ENCODE results near the gene AGPAT3.

- TF ChIP-seq CTCF (conservative IDR thresholded peaks at IDR 0.05 in 1 of 2, IDR thresholded peaks at IDR 0.05 in 1 of 2; ENCODE audit: low read depth in 1 of 2, low read length in 2 of 2) (no peak), EZH2 (IDR thresholded peaks at IDR 0.05; ENCODE audit: low read length, missing control alignments) (no peak)
These were observed 47.5 kb downstream of the AGPAT3 start for GRCh38 chr21:43912500-43912899.
